GM12864 (cell line): Measurements from ENCODE around the gene ZNF385D.

Source experiments
- DNase-seq: peaks from one replicate; pipeline ENCODE4 v3.0.0-alpha.2; 2011; ENCODE audit warnings: low read depth
- H3K4me3 ChIP-seq: 2 replicates; pipeline ENCODE4 v1.5.1; 2011; ENCODE audit warnings: mild to moderate bottlenecking, low read depth, low read length, control low read depth
- TF ChIP-seq, protein P1 (sequence below): IDR thresholded peaks from 2 replicates; pipeline ENCODE4 v1.5.1; 2011; ENCODE audit warnings: low read depth, mild to moderate bottlenecking, moderate library complexity, low read length, control low read depth, inconsistent platforms; ENCODE audit errors: missing control alignments

ZNF385D gene

DNA sequence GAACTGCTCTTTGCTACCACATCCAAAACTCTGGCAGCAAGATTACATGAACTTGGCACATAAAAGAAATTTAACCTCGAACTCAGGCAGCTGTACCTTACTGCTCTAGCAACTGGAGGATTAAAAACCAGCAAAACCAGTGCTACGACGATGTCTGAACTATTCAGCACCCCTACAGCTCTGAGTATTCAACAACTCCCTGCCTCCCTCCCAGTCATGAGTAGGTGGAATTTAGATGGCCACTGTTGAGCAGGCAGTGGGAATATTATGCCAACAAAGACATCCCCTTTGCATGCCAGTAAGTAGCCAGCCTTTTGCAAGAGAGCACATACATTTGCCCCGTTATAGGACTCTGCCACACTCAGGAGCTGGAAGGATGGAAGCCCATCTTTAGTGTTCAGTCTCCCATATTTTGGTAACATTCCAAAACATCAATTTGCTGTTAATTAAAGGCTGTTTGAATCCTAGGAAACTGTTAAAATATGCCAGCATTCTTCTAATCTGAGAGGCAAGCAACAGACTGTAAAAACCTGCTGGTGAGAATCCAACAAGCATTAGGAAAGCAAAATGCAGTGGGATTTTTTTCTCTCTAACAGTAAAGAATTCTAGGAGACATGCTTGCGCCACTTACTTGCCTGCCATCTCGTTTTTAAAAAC is 85.4 kb downstream of the ZNF385D start:
- no peak overlapping the region for H3K4me3 ChIP-seq
- DNase-seq, result no peak
- TF ChIP-seq, protein P1, sequence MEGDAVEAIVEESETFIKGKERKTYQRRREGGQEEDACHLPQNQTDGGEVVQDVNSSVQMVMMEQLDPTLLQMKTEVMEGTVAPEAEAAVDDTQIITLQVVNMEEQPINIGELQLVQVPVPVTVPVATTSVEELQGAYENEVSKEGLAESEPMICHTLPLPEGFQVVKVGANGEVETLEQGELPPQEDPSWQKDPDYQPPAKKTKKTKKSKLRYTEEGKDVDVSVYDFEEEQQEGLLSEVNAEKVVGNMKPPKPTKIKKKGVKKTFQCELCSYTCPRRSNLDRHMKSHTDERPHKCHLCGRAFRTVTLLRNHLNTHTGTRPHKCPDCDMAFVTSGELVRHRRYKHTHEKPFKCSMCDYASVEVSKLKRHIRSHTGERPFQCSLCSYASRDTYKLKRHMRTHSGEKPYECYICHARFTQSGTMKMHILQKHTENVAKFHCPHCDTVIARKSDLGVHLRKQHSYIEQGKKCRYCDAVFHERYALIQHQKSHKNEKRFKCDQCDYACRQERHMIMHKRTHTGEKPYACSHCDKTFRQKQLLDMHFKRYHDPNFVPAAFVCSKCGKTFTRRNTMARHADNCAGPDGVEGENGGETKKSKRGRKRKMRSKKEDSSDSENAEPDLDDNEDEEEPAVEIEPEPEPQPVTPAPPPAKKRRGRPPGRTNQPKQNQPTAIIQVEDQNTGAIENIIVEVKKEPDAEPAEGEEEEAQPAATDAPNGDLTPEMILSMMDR, result no peak

DNA sequence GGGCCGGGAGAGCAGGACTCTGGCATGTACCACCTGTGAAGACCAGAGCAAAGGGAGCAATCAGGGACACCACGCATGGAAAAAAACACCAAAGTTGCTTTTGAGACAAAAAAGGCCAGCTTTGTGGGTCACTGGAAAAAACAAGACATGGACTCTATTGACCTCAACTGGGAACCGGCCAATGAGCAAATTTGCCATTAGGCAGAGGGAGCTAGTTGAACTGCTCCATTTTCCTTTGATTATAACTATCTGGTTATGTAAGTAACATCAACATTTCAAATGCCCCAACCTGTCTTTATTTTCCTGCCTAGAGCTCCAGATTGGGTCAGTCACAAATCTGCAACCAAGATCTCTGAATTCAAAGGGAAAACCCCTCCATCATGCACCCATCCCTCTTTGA is 86.0 kb downstream of the ZNF385D start:
- no peak for DNase-seq
- TF ChIP-seq, protein P1, result no peak
- no peak overlapping the region for H3K4me3 ChIP-seq

DNA sequence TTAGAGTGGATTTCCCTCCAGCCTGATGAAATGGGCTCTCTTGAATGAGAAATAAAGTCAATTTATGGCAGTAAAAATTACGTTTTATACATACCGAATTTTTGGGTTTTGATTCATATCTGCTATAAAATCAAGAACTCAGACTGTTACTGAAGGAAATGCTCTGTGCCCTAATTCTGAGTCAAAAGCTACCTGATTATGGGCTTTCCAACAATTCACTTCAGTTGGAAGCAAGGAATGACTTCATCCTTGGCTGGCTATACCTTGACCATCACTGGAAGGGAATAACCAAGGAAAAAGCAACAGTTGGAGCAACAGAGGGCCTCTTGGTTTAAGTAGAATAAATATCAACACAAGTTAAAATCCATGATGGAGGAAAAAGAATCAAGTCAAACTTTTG is 88.6 kb downstream of the ZNF385D start:
- TF ChIP-seq, protein P1, result no peak
- DNase-seq, result no peak
- no peak overlapping the region for H3K4me3 ChIP-seq

DNA sequence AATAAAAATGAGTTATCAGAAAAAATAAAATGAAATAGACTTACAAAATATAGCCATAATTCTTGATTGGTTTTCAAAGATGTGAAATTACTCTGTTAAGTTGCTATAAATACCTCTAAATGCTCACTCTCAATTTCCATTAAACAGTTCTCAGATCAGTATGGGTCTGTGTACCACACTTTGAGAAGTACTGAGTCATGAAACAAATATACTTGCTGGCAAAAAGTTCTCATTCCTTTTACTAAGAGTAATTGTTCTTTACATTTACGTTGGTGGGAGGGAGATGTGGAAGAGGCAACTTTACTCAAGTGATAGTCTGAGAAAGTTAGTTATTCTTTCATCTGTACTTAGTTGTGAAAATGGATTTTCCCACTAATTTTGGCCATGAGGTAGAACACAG is 96.3 kb downstream of the ZNF385D start:
- H3K4me3 ChIP-seq, result no peak overlapping the region
- DNase-seq, result no peak
- TF ChIP-seq, protein P1, result no peak

DNA sequence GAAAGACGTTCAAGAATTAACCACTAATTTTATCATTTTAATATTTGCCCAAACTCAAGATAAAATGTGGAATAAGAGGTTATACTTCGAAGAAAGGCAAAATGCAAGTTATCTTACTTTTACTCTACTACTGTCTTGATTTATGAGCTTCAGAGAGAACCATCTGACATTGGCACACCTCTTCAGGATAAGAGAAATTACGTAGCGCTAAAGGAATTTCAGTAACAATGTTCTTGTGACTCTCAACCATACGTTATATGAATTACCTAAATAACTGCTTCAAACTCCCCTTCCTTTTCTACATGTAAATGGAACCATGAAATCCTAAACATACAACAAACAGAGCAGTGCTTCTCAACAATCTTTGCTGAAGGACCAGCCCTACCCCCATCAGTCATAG is 96.8 kb downstream of the ZNF385D start:
- no peak for DNase-seq
- H3K4me3 ChIP-seq, result no peak overlapping the region
- TF ChIP-seq, protein P1, result no peak

DNA sequence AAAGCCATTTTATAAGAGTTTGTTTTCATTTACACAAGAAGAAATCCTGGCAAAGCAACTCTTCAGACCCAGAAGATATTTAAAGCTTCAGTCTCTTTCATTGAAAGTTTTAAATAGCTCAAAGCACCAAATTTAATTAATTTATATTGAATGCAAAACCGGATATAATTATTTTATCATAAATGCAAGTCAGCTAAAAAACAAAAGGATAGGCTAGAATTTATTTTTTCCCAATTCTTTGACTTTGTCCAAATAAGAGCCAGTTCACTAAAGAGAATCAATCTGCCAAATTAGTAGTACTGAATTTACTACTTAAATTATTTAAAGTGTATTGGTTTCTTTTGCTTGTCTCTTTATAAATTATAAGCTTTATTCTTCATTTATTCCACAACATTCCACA is 101.5 kb downstream of the ZNF385D start:
- no peak overlapping the region for H3K4me3 ChIP-seq
- no peak for DNase-seq
- TF ChIP-seq, protein P1, result no peak

DNA sequence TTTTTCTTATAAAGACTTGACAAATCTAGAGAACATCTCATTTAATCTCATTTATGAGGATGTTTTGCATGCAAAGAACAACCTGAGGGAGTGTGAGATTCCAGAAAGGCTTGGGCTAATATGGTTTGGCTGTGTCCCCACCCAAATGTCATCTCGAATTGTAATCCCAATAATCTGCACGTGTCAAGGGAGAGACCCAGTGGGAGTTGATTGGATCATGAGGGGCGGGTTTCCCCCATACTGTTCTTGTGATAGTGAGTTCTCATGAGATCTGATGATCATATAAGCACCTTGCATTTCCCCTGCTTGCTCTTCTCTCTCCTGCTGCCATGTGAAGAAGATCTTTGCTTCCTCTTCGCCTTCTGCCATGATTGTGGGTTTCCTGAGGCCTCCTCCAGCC is 103.0 kb downstream of the ZNF385D start:
- DNase-seq, result no peak
- H3K4me3 ChIP-seq, result no peak overlapping the region
- TF ChIP-seq, protein P1, result no peak
